ENCODE measurements around the gene RASA4B.
A peak's percentile ranks its signal among the peaks of the same experiment; 100 is the strongest.
"Not testable (repeated sequence)": the region's sequence is repeated elsewhere in the genome, so short reads cannot be mapped to it uniquely, and the experiment has no call there.

RASA4B gene

DNA sequence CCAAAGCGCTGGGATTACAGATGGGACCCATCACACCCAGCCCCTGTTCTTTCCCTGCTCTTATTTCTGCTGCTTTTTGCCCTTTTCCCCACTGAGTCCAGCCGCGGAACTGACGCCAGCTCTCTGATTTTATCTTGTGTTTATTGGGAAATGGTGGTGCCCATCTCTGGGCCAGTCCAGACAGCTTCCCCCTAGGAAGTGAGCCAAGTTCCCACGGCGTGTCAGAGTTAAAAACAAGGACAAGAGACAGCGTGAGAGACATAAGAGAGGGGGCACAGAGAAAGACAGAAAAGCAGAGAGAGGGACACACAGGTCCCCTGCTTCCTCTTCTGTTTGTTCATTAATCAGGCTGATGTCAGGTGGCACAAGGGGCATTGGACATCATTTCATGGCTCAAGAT, 14.0 kb upstream of the RASA4B start:
- H3K4me1 ChIP-seq (ENCODE audit: control insufficient read depth, insufficient read depth, low read length); H3K27ac ChIP-seq (ENCODE audit: low read length); H3K9ac ChIP-seq (ENCODE audit: low read length in 2 of 2); H3K36me3 ChIP-seq (ENCODE audit: control insufficient read depth in 2 of 2, insufficient read depth in 2 of 2, low read length in 2 of 2); H3K27me3 ChIP-seq (ENCODE audit: control insufficient read depth in 1 of 2, insufficient read depth in 2 of 2, low read length in 2 of 2); H3K4me3 ChIP-seq (ENCODE audit: low read length in 2 of 2); H3K9me3 ChIP-seq (ENCODE audit: control insufficient read depth in 2 of 2, low read length in 2 of 2): not testable (repeated sequence)

DNA sequence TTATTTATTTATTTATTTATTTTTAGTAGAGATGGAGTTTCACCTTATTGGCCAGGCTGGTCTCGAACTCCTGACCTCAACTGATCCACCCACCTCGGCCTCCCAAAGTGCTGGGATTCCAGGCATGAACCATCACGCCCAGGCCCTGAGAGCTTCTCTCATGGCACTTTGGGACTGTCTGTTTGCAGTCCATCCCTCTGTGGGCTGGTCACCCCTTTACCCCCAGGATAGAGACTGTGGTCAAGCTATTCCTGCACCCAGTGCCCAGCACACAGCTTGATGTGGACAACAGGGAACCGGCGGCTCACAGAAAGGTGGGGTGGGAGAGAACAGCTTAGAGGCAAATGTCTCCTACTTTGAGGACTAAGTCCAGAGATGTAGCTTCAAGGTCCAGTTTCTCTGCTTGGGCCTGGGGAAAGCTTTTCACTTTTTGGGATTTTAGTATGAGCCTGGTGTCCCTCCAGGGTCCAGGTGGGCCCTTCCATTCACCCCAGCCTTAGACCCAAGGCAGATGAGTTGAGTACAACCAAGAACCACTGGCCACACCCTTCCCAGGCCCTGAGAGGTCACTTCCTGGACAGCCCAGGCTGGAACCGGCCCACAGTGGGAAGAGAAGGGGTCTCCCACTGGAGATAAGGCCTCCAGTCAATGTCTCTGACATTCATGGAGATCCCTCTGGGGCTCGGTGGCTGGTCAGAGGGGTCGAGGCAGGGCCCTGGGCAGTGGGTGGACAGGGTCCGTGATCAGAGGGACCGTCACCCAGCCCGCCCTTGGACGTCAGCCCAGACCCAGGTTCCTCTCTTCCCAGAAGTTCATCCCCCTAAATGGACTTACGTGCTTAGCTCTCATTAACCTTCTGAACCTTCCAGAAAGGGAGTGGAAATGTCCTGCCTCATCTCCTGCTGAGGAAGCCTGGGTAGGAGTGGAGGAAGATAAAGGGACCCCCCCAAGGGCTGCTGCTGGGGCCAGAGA, 10.5 kb upstream of the RASA4B start:
- not testable (repeated sequence) for H3K9ac ChIP-seq (ENCODE audit: low read length in 2 of 2); H3K27me3 ChIP-seq (ENCODE audit: control insufficient read depth in 1 of 2, insufficient read depth in 2 of 2, low read length in 2 of 2); H3K9me3 ChIP-seq (ENCODE audit: control insufficient read depth in 2 of 2, low read length in 2 of 2); H3K4me3 ChIP-seq (ENCODE audit: low read length in 2 of 2); H3K27ac ChIP-seq (ENCODE audit: low read length); H3K36me3 ChIP-seq (ENCODE audit: control insufficient read depth in 2 of 2, insufficient read depth in 2 of 2, low read length in 2 of 2); H3K4me1 ChIP-seq (ENCODE audit: control insufficient read depth, insufficient read depth, low read length)

DNA sequence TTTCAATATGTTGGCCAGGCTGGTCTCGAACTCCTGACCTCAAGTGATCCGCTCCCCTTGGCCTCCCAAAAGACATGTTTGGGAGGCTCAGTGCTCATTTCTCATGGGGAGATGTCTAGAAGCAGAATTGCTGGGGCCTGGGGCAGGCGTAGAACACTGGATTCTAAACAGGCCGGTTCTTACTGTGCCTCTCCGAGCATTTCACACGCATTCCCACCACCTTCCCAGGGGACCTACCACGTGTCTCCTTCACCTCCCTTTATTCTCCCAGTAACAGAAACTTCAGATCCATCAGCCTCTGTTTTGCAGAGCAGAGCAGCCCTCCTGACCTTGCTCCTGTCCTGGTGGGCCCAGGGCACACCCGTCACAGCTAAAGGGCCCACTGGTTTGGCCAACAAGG, 9.6 kb upstream of the RASA4B start:
- H3K27ac ChIP-seq (ENCODE audit: low read length); H3K36me3 ChIP-seq (ENCODE audit: control insufficient read depth in 2 of 2, insufficient read depth in 2 of 2, low read length in 2 of 2); H3K9me3 ChIP-seq (ENCODE audit: control insufficient read depth in 2 of 2, low read length in 2 of 2); H3K4me3 ChIP-seq (ENCODE audit: low read length in 2 of 2); H3K9ac ChIP-seq (ENCODE audit: low read length in 2 of 2); H3K27me3 ChIP-seq (ENCODE audit: control insufficient read depth in 1 of 2, insufficient read depth in 2 of 2, low read length in 2 of 2); H3K4me1 ChIP-seq (ENCODE audit: control insufficient read depth, insufficient read depth, low read length): not testable (repeated sequence)

DNA sequence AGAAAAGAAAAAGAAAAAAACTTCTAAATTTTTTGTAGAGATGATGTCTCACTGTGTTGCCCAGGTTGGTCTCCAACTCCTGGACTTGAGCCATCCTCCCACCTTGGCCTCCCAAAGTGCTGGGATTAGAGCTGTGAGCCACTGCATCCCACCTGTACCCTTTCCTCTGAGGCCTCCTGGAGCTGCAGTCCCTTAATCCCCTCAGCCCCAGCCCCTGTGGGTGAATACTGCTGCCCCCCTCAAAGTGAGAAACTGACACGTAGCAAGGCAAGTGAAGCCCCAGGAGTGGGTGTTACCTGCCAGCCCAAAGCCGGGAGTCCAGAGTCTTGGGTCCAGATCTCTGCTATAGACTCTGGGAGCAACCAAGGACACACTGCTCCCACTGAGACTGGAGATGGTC, 7.2 kb upstream of the RASA4B start:
- H3K27ac ChIP-seq (ENCODE audit: low read length); H3K4me3 ChIP-seq (ENCODE audit: low read length in 2 of 2); H3K9me3 ChIP-seq (ENCODE audit: control insufficient read depth in 2 of 2, low read length in 2 of 2); H3K36me3 ChIP-seq (ENCODE audit: control insufficient read depth in 2 of 2, insufficient read depth in 2 of 2, low read length in 2 of 2); H3K9ac ChIP-seq (ENCODE audit: low read length in 2 of 2); H3K27me3 ChIP-seq (ENCODE audit: control insufficient read depth in 1 of 2, insufficient read depth in 2 of 2, low read length in 2 of 2); H3K4me1 ChIP-seq (ENCODE audit: control insufficient read depth, insufficient read depth, low read length): not testable (repeated sequence)

DNA sequence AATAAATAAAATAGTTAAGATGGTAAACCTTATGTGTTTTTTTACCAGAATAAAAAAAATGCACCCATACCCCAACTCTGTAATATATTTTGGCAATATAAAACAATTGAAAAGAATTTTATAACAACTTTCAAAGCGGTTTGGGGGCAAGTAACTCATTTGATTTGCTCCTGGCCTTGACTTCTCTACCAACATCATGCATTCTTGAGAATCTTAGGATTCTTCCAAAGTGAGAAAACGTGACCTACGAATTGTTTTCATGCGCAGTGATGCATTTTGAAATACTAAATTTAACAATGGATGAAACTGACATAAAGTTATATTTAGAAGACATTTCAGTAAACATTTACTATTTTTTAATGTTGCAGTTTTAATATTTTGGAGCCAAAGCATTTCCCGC, 3.2 kb upstream of the RASA4B start:
- H3K4me3 ChIP-seq (ENCODE audit: low read length in 2 of 2); H3K27ac ChIP-seq (ENCODE audit: low read length); H3K36me3 ChIP-seq (ENCODE audit: control insufficient read depth in 2 of 2, insufficient read depth in 2 of 2, low read length in 2 of 2); H3K9me3 ChIP-seq (ENCODE audit: control insufficient read depth in 2 of 2, low read length in 2 of 2); H3K27me3 ChIP-seq (ENCODE audit: control insufficient read depth in 1 of 2, insufficient read depth in 2 of 2, low read length in 2 of 2); H3K4me1 ChIP-seq (ENCODE audit: control insufficient read depth, insufficient read depth, low read length); H3K9ac ChIP-seq (ENCODE audit: low read length in 2 of 2): not testable (repeated sequence)

DNA sequence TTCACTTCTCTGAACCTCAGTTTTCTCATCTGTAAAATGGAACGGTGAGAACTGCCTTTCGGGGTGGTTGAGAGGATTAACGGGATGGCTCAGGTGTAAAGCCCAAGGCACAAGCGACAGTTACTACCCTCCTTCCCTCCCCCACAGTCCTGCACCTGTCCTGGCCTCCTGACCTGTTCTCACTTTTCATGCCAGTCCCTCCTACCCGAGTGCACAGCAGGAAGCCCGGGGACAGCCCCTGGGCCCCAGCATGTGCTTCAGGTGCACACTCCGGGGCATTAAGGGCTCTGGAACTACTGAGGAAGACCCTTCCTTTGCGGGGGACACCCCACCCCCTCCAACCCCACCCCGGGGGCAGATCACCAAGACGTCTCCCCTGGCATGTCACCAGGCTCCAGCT, 626 bp downstream of the RASA4B start:
- not testable (repeated sequence) for H3K27me3 ChIP-seq (ENCODE audit: control insufficient read depth in 1 of 2, insufficient read depth in 2 of 2, low read length in 2 of 2); H3K4me3 ChIP-seq (ENCODE audit: low read length in 2 of 2); H3K36me3 ChIP-seq (ENCODE audit: control insufficient read depth in 2 of 2, insufficient read depth in 2 of 2, low read length in 2 of 2); H3K9ac ChIP-seq (ENCODE audit: low read length in 2 of 2); H3K27ac ChIP-seq (ENCODE audit: low read length); H3K4me1 ChIP-seq (ENCODE audit: control insufficient read depth, insufficient read depth, low read length); H3K9me3 ChIP-seq (ENCODE audit: control insufficient read depth in 2 of 2, low read length in 2 of 2)

DNA sequence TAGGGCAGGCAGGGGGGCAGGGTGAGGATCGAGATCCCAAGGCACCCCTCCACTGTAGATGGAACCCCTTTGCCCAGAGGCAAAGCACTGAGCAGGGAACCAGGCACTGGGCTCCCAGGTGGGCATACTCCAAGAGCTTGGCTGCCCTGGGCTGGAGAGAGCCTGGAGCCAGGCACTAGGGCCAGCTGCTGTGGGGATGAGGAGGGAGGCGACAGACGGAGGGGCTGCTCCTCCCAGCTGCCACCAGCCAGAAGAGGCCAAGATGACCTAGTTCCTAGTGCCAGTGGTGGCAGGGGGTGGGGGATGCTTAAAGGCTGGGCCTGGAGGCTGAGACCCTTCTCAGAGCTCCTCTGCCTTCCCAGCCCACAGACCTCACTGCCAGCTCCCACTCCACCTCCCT, 1.7 kb downstream of the RASA4B start:
- not testable (repeated sequence) for H3K27ac ChIP-seq (ENCODE audit: low read length); H3K4me3 ChIP-seq (ENCODE audit: low read length in 2 of 2); H3K27me3 ChIP-seq (ENCODE audit: control insufficient read depth in 1 of 2, insufficient read depth in 2 of 2, low read length in 2 of 2); H3K4me1 ChIP-seq (ENCODE audit: control insufficient read depth, insufficient read depth, low read length); H3K9ac ChIP-seq (ENCODE audit: low read length in 2 of 2); H3K36me3 ChIP-seq (ENCODE audit: control insufficient read depth in 2 of 2, insufficient read depth in 2 of 2, low read length in 2 of 2); H3K9me3 ChIP-seq (ENCODE audit: control insufficient read depth in 2 of 2, low read length in 2 of 2)

DNA sequence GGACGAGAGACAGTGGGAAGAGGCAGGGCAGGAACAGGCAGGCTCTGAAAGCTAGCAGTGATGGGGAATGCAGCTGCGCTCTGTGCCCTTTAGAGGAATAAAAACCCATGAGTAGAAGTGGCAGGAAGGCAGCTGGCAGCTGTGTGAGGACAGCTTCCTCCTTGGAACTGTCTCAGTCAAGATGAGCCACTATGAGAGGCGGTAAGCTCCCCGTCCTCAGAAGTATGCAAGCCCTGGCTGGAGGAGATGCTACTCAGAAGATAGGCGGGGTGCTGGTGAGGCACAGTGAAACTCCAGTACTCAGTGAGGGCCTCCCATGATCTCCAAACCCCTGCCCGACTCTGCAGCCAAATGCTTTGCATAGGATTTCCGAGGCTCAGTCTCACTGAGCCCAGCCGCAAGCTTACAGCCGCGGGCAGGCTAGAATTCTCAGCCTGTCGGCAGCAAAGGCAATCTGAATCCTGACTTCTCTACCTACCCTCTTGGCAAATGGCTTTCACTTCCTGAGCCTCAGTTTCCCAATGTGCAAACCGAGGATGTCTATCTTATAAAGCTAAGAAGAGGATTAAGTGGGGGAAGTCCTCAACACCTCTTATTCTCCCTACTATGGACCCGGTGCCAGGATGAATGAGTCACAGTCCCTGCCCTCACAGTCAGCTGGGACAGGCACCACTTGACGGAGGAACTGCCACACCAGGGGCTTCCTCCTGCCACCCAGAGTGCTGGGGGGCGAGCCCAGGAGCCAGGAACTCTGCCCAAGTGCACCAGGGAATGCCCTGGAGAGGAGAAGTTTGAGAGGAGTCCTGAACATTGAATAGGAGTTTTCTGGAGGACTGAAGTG, 2.5 kb downstream of the RASA4B start:
- H3K4me1 ChIP-seq (ENCODE audit: control insufficient read depth, insufficient read depth, low read length); H3K9ac ChIP-seq (ENCODE audit: low read length in 2 of 2); H3K4me3 ChIP-seq (ENCODE audit: low read length in 2 of 2); H3K27ac ChIP-seq (ENCODE audit: low read length); H3K9me3 ChIP-seq (ENCODE audit: control insufficient read depth in 2 of 2, low read length in 2 of 2); H3K36me3 ChIP-seq (ENCODE audit: control insufficient read depth in 2 of 2, insufficient read depth in 2 of 2, low read length in 2 of 2); H3K27me3 ChIP-seq (ENCODE audit: control insufficient read depth in 1 of 2, insufficient read depth in 2 of 2, low read length in 2 of 2): not testable (repeated sequence)

DNA sequence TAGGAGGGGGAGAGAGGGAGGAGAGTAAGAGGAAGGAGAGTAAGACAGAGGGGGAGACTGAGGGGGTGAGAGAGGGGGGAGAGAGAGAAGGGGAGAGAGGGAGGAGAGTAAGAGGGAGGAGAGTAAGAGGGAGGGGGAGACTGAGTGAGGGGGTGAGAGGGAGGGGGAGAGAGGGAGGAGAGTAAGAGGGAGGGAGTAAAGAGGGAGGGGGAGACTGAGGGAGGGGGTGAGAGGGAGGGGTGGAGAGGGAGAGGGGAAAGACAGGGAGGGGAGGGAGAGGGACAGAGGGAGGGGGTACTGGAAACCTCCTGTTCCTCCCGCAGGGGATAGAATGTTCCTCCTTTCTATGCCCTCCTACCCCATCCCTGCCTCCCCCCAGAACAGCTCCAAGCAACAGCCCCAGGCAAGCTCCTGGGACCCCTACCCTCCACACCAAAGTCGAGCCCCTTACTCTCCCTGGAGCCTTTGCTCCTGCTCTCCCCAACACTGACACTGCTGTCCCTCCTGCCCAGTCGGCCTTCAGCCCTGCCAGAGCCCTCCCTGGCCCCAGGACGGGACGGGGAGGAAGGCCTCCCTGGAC, 4.8 kb downstream of the RASA4B start:
- Histone ChIP-seq H3K27ac (ENCODE audit: low read length) (peak overlapping the region; percentile 70), H3K4me3 (ENCODE audit: low read length in 2 of 2) (peak overlapping the region in 1 of 2 donors; percentile 44)
- not testable (repeated sequence) for H3K27me3 ChIP-seq (ENCODE audit: control insufficient read depth in 1 of 2, insufficient read depth in 2 of 2, low read length in 2 of 2); H3K4me1 ChIP-seq (ENCODE audit: control insufficient read depth, insufficient read depth, low read length); H3K9ac ChIP-seq (ENCODE audit: low read length in 2 of 2); H3K36me3 ChIP-seq (ENCODE audit: control insufficient read depth in 2 of 2, insufficient read depth in 2 of 2, low read length in 2 of 2); H3K9me3 ChIP-seq (ENCODE audit: control insufficient read depth in 2 of 2, low read length in 2 of 2)

DNA sequence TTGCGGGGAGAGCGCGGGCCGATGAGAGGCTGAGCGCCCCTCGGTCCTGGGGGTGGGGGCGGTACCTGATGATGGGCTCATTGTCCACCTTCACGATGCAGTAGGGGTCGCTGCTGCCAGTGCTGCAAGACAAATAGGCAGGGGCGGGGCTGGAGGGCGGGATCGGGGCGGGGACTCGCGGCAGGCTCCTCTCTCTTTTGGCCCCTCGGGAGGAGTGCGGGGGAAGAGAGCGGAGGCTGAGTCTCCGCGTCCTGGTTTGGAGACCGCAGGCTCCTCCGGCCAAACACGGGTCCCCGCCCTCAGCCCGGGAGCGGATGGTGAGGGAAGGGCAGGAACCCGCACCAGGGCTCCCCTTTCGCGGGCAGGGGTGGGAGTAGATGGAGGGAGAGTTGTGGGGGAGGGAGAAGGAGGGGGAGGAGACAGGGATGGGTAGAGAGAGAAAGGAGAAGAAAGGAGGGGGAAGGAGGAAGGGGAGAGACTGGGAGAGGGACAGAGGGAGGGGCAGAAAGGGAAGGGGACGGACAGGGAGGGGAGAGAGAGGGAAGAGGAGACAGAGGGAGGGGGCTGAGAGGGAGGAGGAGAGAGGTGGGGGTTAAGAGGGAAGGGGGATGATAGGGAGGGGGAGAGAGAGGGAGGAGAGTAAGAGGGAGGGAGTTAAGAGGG, 5.6 kb downstream of the RASA4B start:
- H3K9me3 ChIP-seq (ENCODE audit: control insufficient read depth in 2 of 2, low read length in 2 of 2); H3K27me3 ChIP-seq (ENCODE audit: control insufficient read depth in 1 of 2, insufficient read depth in 2 of 2, low read length in 2 of 2); H3K36me3 ChIP-seq (ENCODE audit: control insufficient read depth in 2 of 2, insufficient read depth in 2 of 2, low read length in 2 of 2); H3K9ac ChIP-seq (ENCODE audit: low read length in 2 of 2); H3K4me1 ChIP-seq (ENCODE audit: control insufficient read depth, insufficient read depth, low read length); H3K4me3 ChIP-seq (ENCODE audit: low read length in 2 of 2): not testable (repeated sequence)
- peak overlapping the region; percentile 70 for H3K27ac ChIP-seq (ENCODE audit: low read length)
